SJSA1 (cell line): Measurements from ENCODE around the gene SMTNL1. TPM values are rescaled to one million over a fixed set of nuclear protein-coding genes. Genes with fewer than 3 reads are reported as not detected.

Source experiments
- DNase-seq, 2 experiments: peaks; one replicate each; pipeline ENCODE4 v3.0.0-alpha.2; 2015 to 2020; ENCODE audit warnings: low spot score in 2 of 2, low read depth in 1 of 2
- H3K27ac ChIP-seq: fragments of 250-450 bp; sonication (Bioruptor Pico); 2 replicates; pipeline ENCODE4 v1.5.1; 2020; ENCODE audit warnings: mild to moderate bottlenecking, moderate library complexity
- H3K27me3 ChIP-seq: fragments of 250-450 bp; sonication (Bioruptor Pico); replicated peaks from 2 replicates; pipeline ENCODE4 v1.5.1; 2020; ENCODE audit warnings: mild to moderate bottlenecking, moderate library complexity
- H3K36me3 ChIP-seq: fragments of 250-450 bp; sonication (Bioruptor Pico); 2 replicates; pipeline ENCODE4 v1.5.1; 2020; ENCODE audit warnings: mild to moderate bottlenecking
- H3K4me1 ChIP-seq: fragments of 250-450 bp; sonication (Bioruptor Pico); replicated peaks from 2 replicates; pipeline ENCODE4 v1.6.1; 2021; ENCODE audit warnings: mild to moderate bottlenecking
- H3K4me3 ChIP-seq: fragments of 250-450 bp; sonication (Bioruptor Pico); 2 replicates; pipeline ENCODE4 v1.5.1; 2020; ENCODE audit warnings: mild to moderate bottlenecking
- H3K9me3 ChIP-seq: fragments of 250-450 bp; sonication (Bioruptor Pico); replicated peaks from 2 replicates; pipeline ENCODE4 v1.5.1; 2020; ENCODE audit warnings: mild to moderate bottlenecking
- total RNA-seq: library from RNA; depleted of rRNA; stranded (reverse); fragments of >200 nt; shearing (Covaris generic); gene quantifications from 2 replicates; pipeline ENCODE4 v1.2.3, GENCODE V29; 2014

Gene SMTNL1
- total RNA-seq, 1 experiment from 2014 or later: not detected

GRCh38 chr11:57500515-57500914, 36.9 kb upstream of the SMTNL1 start:
- Histone ChIP-seq H3K36me3 (no peaks in the 10 kb centered on the region), H3K27me3 (no peaks in the 10 kb centered on the region), H3K4me3 (no peak overlapping the region), H3K9me3 (no peaks in the 10 kb centered on the region), H3K4me1 (peaks cover 10% of the 10 kb centered on the region), H3K27ac (no peak overlapping the region)
- no peak for DNase-seq

GRCh38 chr11:57500926-57501325, 36.5 kb upstream of the SMTNL1 start:
- no peak for DNase-seq
- Histone ChIP-seq H3K36me3 (no peaks in the 10 kb centered on the region), H3K27me3 (no peaks in the 10 kb centered on the region)

GRCh38 chr11:57501953-57502352, 35.4 kb upstream of the SMTNL1 start:
- H3K27ac ChIP-seq: no peak overlapping the region
- DNase-seq: no peak
- H3K4me1 ChIP-seq: peaks cover 10% of the 10 kb centered on the region
- H3K9me3 ChIP-seq: no peaks in the 10 kb centered on the region
- no peaks in the 10 kb centered on the region for H3K27me3 ChIP-seq
- no peak overlapping the region for H3K4me3 ChIP-seq
- no peaks in the 10 kb centered on the region for H3K36me3 ChIP-seq

More at GRCh38 chr11:57500926-57501325, 36.5 kb upstream of the SMTNL1 start:
- H3K27ac ChIP-seq: no peak overlapping the region
- peaks cover 10% of the 10 kb centered on the region for H3K4me1 ChIP-seq
- H3K9me3 ChIP-seq: no peaks in the 10 kb centered on the region
- no peak overlapping the region for H3K4me3 ChIP-seq

DNA sequence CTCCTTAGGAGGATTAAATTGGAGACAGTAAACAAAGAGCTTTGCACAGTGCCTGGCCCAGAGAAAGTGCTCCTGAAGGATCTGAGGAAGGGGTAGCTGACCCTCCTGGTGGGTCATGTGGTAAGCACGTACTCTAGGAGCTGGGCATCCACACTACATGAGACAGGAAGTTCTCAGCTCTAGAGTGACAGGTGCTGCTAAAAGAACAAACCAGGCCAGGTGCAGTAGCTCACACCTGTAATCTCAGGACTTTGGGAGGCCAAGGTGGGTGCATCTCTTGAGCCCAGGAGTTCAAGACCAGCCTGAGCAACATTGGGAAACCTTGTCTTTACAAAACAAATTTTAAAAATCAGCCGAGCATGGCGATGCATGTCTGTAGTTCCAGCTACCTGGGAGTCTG, 35.0 kb upstream of the SMTNL1 start:
- Histone ChIP-seq H3K27ac (no peak overlapping the region), H3K36me3 (no peaks in the 10 kb centered on the region), H3K4me3 (no peak overlapping the region), H3K9me3 (no peaks in the 10 kb centered on the region), H3K27me3 (no peaks in the 10 kb centered on the region), H3K4me1 (peaks cover 10% of the 10 kb centered on the region)
- DNase-seq: no peak

GRCh38 chr11:57502870-57503269, 34.5 kb upstream of the SMTNL1 start:
- Histone ChIP-seq H3K4me3 (no peak overlapping the region), H3K36me3 (no peaks in the 10 kb centered on the region), H3K27me3 (no peaks in the 10 kb centered on the region), H3K9me3 (no peaks in the 10 kb centered on the region), H3K4me1 (peaks cover 10% of the 10 kb centered on the region), H3K27ac (no peak overlapping the region)
- no peak for DNase-seq

DNA sequence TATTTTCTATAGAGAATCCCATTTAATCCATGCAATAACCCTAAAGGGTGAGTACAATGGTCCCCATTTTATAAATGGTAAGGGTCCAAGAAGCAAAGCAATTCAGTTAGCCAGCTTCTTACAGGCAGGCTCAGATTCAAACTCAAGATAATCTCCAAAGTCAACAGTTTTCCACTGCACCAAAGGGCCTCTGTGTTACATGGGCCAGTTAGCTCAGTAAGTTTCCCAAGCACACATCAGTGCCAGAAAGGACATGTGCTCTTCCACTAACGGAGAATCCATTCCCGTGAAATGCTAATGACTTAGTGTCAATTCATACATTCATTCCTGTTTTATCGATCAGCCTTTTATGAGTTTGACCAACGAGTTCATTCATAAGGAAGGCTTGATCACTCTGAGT, 32.9 kb upstream of the SMTNL1 start:
- DNase-seq: no peak
- no peaks in the 10 kb centered on the region for H3K27me3 ChIP-seq
- H3K36me3 ChIP-seq: no peaks in the 10 kb centered on the region
- no peaks in the 10 kb centered on the region for H3K9me3 ChIP-seq
- H3K4me1 ChIP-seq: peaks cover 7% of the 10 kb centered on the region
- no peak overlapping the region for H3K27ac ChIP-seq
- H3K4me3 ChIP-seq: no peak overlapping the region

- no peaks in the 10 kb centered on the region for H3K9me3 ChIP-seq
- no peaks in the 10 kb centered on the region for H3K4me1 ChIP-seq
- no peak for DNase-seq
- no peaks in the 10 kb centered on the region for H3K36me3 ChIP-seq
- H3K27me3 ChIP-seq: no peaks in the 10 kb centered on the region
- no peak overlapping the region for H3K4me3 ChIP-seq
- no peak overlapping the region for H3K27ac ChIP-seq
Observed at GRCh38 chr11:57506522-57506921, 30.9 kb upstream of the SMTNL1 start.

GRCh38 chr11:57508341-57509170, 28.8 kb upstream of the SMTNL1 start:
- H3K27me3 ChIP-seq: no peaks in the 10 kb centered on the region
- DNase-seq: no peak
- no peaks in the 10 kb centered on the region for H3K9me3 ChIP-seq
- H3K4me3 ChIP-seq: no peak overlapping the region
- no peaks in the 10 kb centered on the region for H3K36me3 ChIP-seq
- no peaks in the 10 kb centered on the region for H3K4me1 ChIP-seq
- no peak overlapping the region for H3K27ac ChIP-seq

- H3K27me3 ChIP-seq: no peaks in the 10 kb centered on the region
- no peak for DNase-seq
- no peak overlapping the region for H3K27ac ChIP-seq
- H3K4me3 ChIP-seq: no peak overlapping the region
- H3K36me3 ChIP-seq: 0 out of 2 replicates have a peak, but pooled peaks cover 6% of the 10 kb centered on the region
- peaks cover 13% of the 10 kb centered on the region for H3K4me1 ChIP-seq
- H3K9me3 ChIP-seq: 0 out of 2 replicates have a peak, but pooled peaks cover 2% of the 10 kb centered on the region
Observed at GRCh38 chr11:57511741-57512430, 25.5 kb upstream of the SMTNL1 start.

DNA sequence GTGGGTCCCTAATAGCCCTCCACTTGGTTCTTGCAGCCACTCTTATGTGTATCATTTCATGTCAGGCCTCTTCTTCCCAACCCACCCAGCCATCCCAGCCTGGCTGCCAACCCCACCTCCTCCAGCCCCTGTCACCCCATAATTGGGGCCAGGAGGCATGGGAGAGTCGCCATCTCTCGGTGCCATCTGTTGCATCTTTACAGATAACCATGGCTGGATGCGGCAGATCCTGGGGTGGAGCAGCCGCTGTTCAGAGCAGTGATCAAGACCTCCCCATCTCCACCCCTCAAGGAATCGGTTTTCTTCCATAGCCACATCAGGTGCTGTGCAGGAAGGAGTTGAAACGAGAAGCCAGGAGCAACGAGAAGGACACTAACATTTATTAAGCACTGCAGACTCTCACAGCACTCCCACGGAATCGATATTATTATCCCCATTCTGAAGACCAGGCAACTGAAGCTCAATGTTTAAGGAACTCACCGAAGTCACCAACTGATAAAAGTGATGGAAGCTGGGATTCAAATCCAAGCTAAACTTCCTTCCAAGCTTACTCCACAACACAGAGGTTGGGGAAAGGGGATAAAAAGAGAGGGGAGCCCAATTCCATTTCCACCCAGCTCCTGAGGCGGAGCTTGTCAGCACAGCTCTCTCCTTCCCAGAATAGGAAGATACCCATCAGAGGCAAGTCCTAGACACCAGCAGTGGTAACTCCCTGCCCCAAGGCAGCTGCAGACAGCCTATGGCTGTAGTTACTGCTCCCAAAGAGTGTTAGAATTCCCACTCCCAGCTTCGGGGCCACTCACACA, 24.5 kb upstream of the SMTNL1 start:
- Histone ChIP-seq H3K4me3 (no peak overlapping the region), H3K27ac (no peak overlapping the region)

DNA sequence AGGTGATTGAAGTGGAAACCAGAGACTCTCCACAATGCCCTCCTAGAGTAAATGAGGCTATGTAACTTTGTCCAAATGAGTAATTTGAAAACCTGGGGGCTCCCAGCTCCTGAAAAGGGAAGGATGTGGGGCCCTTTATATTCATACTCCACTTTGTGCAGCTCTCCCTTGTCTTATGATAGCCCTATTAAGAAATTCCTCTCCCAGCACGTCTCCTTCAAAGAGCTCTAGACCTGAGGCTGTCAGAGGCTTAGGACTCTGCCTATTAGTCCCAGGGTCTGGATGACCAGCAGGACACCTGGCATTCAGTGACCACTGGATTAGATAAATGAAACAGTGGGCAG, 24.0 kb upstream of the SMTNL1 start:
- no peak overlapping the region for H3K4me3 ChIP-seq
- no peak for DNase-seq
- H3K36me3 ChIP-seq: 0 out of 2 replicates have a peak, but pooled peaks cover 6% of the 10 kb centered on the region
- no peaks in the 10 kb centered on the region for H3K27me3 ChIP-seq
- H3K27ac ChIP-seq: no peak overlapping the region
- peaks cover 13% of the 10 kb centered on the region for H3K4me1 ChIP-seq
- 0 out of 2 replicates have a peak, but pooled peaks cover 2% of the 10 kb centered on the region for H3K9me3 ChIP-seq

More for the DNA sequence above, 24.5 kb upstream of the SMTNL1 start:
- Histone ChIP-seq H3K27me3 (no peaks in the 10 kb centered on the region), H3K4me1 (peaks cover 13% of the 10 kb centered on the region), H3K9me3 (0 out of 2 replicates have a peak, but pooled peaks cover 2% of the 10 kb centered on the region), H3K36me3 (0 out of 2 replicates have a peak, but pooled peaks cover 6% of the 10 kb centered on the region)
- DNase-seq: no peak

GRCh38 chr11:57513911-57514537, 23.4 kb upstream of the SMTNL1 start:
- Histone ChIP-seq H3K9me3 (0 out of 2 replicates have a peak, but pooled peaks cover 2% of the 10 kb centered on the region), H3K27me3 (no peaks in the 10 kb centered on the region), H3K27ac (no peak overlapping the region), H3K4me3 (peak overlapping the region; percentile 71), H3K36me3 (0 out of 2 replicates have a peak, but pooled peaks cover 6% of the 10 kb centered on the region), H3K4me1 (peaks cover 13% of the 10 kb centered on the region)
- peak in 1 of 2 experiments; percentile 4 for DNase-seq
